Ascending aorta (tissue), 2 donors: Measurements from ENCODE around the gene RAD23A. TPM values are rescaled to one million over a fixed set of nuclear protein-coding genes. Genes with fewer than 3 reads are reported as not detected.

ENCODE experiments used
- DNase-seq, 2 donors: peaks; one replicate each; pipeline ENCODE4 v3.0.0-alpha.2; 2019; ENCODE audit warnings: low spot score in 2 of 2
- H3K27ac ChIP-seq, 2 donors: fragments of 200-600 bp; sonication (generic); one replicate each; pipeline ENCODE4 v1.5.1; 2016 to 2017; ENCODE audit warnings: mild to moderate bottlenecking in 1 of 2
- H3K27me3 ChIP-seq: fragments of 200-600 bp; sonication (generic); one replicate; pipeline ENCODE4 v1.5.1; 2017
- H3K36me3 ChIP-seq, 2 donors: fragments of 200-600 bp; sonication (generic); one replicate each; pipeline ENCODE4 v1.5.1; 2016
- H3K4me1 ChIP-seq, 2 donors: fragments of 200-600 bp; sonication (generic); one replicate each; pipeline ENCODE4 v1.5.1; 2016 to 2017; ENCODE audit warnings: mild to moderate bottlenecking in 1 of 2
- H3K4me3 ChIP-seq, 2 donors: fragments of 200-600 bp; sonication (generic); one replicate each; pipeline ENCODE4 v1.5.1; 2016 to 2017; ENCODE audit warnings: mild to moderate bottlenecking in 1 of 2
- H3K9me3 ChIP-seq, 2 donors: fragments of 200-600 bp; sonication (generic); one replicate each; pipeline ENCODE4 v1.5.1; 2016
- CTCF ChIP-seq, 3 experiments: fragments of 200-600 bp in 2 of 3; fragments of 450-650 bp in 1 of 3; sonication (generic) in 2 of 3; IDR thresholded peaks; one replicate each; pipeline ENCODE4 v1.5.1; 2016 to 2019; ENCODE audit warnings: antibody characterized with exemption in 3 of 3, mild to moderate bottlenecking in 1 of 3, moderate library complexity in 1 of 3
- intact Hi-C: fragments of 100-400 bp; cut with DNase I; formaldehyde crosslinking; loops from one replicate; pipeline ENCODE4 v1.15.1; 2023
- total RNA-seq: library from RNA; depleted of rRNA; stranded (reverse); fragments of >200 nt; gene quantifications from one replicate; pipeline ENCODE4 v1.1.0, GENCODE V29; 2016

The RAD23A gene
- total RNA-seq, 1 donor from 2014 or later, result 146 TPM

GRCh38 chr19:13001166-13001501 lies 55.5 kb downstream of the RAD23A start:
- no peak for DNase-seq
- Histone ChIP-seq H3K4me1 (peaks cover 12 to 73% of the 10 kb centered on the region in 2 donors), H3K27ac (peak overlapping the region; percentile 95 to 98), H3K9me3 (no peaks in the 10 kb centered on the region), H3K4me3 (peak overlapping the region in 1 of 2 donors; percentile 65), H3K36me3 (peaks cover 0 to 10% of the 10 kb centered on the region in 2 donors), H3K27me3 (no peaks in the 10 kb centered on the region)
- no peak for TF ChIP-seq CTCF (IDR thresholded peaks at IDR 0.05)
- intact Hi-C loops, result no loop called here

GRCh38 chr19:13001502-13002165 lies 56.0 kb downstream of the RAD23A start:
- no peak for TF ChIP-seq CTCF (IDR thresholded peaks at IDR 0.05)
- Histone ChIP-seq H3K36me3 (peaks cover 0 to 10% of the 10 kb centered on the region in 2 donors), H3K4me3 (peak overlapping the region; percentile 44 to 65), H3K9me3 (no peaks in the 10 kb centered on the region), H3K4me1 (peaks cover 15 to 78% of the 10 kb centered on the region in 2 donors), H3K27me3 (no peaks in the 10 kb centered on the region), H3K27ac (peak overlapping the region; percentile 95 to 98)
- intact Hi-C loops, result loop anchor here (1.0 to 2.0 kb wide), 3 partner anchors 12 to 59 kb away; no protein-coding TSS in a partner anchor
- no peak for DNase-seq

DNA sequence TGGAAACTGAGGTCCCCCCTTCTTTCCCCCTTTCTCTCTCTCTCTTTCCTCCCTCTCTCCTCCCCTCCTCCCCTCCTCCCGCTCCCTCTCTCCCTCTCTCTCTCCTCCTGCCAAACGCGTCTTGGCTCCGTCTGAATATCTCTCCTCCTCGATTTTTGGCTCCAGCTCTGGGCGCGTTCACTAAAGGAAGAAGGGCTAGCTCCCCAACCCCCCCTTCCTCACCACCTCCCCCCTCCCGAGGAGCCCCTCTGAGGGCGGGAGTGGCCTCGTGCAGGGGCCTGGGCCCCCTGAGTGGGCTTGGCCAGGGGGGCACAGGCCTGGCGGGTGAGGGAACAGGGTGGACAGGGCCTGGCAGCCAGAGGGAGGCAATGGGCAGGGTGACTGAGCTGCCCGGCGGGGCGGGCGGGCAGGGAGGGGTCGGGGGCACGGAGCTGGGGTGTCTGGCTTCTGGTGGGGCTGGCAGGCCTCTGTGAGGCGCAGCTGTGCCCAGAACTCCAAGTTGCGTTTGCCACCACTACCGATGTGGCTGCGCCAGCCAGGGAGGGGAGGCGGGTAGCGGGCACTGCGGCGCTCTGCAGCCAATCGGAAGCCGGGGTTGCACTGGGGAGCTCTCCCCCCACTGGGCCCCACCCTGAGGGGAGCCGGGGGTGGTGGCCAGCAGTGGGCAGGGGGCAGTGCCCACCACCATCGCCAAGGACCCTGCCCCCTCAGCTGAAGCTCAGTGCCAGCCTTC lies 56.7 kb downstream of the RAD23A start:
- peak; percentile 7 to 60 (median 26) for TF ChIP-seq CTCF (IDR thresholded peaks at IDR 0.05)
- peaks cover 20 to 80% of the 10 kb centered on the region in 2 donors for H3K4me1 ChIP-seq
- intact Hi-C loops, result loop anchor here (1.0 to 2.0 kb wide), 3 partner anchors 11 to 58 kb away; no protein-coding TSS in a partner anchor

DNA sequence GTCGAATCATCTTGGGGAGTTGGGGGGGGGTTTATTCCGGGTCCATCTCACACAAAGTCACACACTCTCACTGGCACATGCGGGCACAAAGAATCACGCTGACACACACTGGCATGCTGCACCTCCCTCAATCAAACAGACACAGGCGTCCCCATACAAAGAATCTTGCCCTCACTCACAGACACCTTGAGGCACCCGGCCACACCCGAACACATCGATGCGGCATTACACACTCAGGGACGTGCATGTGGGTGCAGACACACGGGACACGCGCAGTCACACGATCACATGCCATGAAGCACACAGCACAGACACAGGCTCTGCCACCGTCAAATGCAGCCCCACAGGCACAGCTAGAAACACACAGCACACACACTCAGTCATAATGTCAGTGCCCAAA lies 57.4 kb downstream of the RAD23A start:
- H3K4me3 ChIP-seq, result peak overlapping the region; percentile 44 to 65
- H3K27me3 ChIP-seq, result no peaks in the 10 kb centered on the region
- H3K36me3 ChIP-seq, result peaks cover 0 to 10% of the 10 kb centered on the region in 2 donors
- no peaks in the 10 kb centered on the region for H3K9me3 ChIP-seq
- H3K4me1 ChIP-seq, result peaks cover 20 to 81% of the 10 kb centered on the region in 2 donors
- peak overlapping the region; percentile 95 to 98 for H3K27ac ChIP-seq
- no peak for DNase-seq
- intact Hi-C loops, result loop anchor here (2.0 kb wide), 2 partner anchors 28 to 58 kb away; no protein-coding TSS in a partner anchor
- TF ChIP-seq CTCF (IDR thresholded peaks at IDR 0.05), result no peak

More for the DNA sequence above, 56.7 kb downstream of the RAD23A start:
- DNase-seq, result peak in 1 of 2 donors; percentile 87
- H3K9me3 ChIP-seq, result no peaks in the 10 kb centered on the region
- H3K36me3 ChIP-seq, result peaks cover 0 to 10% of the 10 kb centered on the region in 2 donors
- no peaks in the 10 kb centered on the region for H3K27me3 ChIP-seq
- H3K27ac ChIP-seq, result peak overlapping the region; percentile 95 to 98
- H3K4me3 ChIP-seq, result peak overlapping the region; percentile 44 to 65

Other genes starting within 250 kb of the RAD23A start
- 7.6 TPM for gene FBXW9, start 249.2 kb upstream of the RAD23A start, total RNA-seq
- gene TNPO2, start 221.9 kb upstream of the RAD23A start, total RNA-seq, result 82.6 TPM
- gene TRIR, start 211.2 kb upstream of the RAD23A start, total RNA-seq, result 338 TPM
- 43.6 TPM for gene GET3, start 208.4 kb upstream of the RAD23A start, total RNA-seq
- not detected for gene BEST2, start 194.1 kb upstream of the RAD23A start, total RNA-seq
- gene HOOK2, start 170.3 kb upstream of the RAD23A start, total RNA-seq, result 58.5 TPM
- 3,581 TPM for gene JUNB, start 154.4 kb upstream of the RAD23A start, total RNA-seq
- 259 TPM for gene PRDX2, start 144.1 kb upstream of the RAD23A start, total RNA-seq
- not detected for gene THSD8, start 143.8 kb upstream of the RAD23A start, total RNA-seq
- 3.4 TPM for gene RNASEH2A, start 139.3 kb upstream of the RAD23A start, total RNA-seq
- gene RTBDN, start 111.3 kb upstream of the RAD23A start, total RNA-seq, result not detected
- 2.0 TPM for gene MAST1, start 107.3 kb upstream of the RAD23A start, total RNA-seq
- gene DNASE2, start 64.4 kb upstream of the RAD23A start, total RNA-seq, result 76.8 TPM
- not detected for gene KLF1, start 58.7 kb upstream of the RAD23A start, total RNA-seq
- gene GCDH, start 54.7 kb upstream of the RAD23A start, total RNA-seq, result 20.6 TPM
- not detected for gene SYCE2, start 26.6 kb upstream of the RAD23A start, total RNA-seq
- gene FARSA, start 12.2 kb upstream of the RAD23A start, total RNA-seq, result 21.3 TPM
- gene CALR, start 7.3 kb upstream of the RAD23A start, total RNA-seq, result 297 TPM
- 42.7 TPM for gene GADD45GIP1, start 11.4 kb downstream of the RAD23A start, total RNA-seq
- not detected for gene DAND5, start 23.7 kb downstream of the RAD23A start, total RNA-seq
- gene NFIX, start 49.6 kb downstream of the RAD23A start, total RNA-seq, result 76.5 TPM
- 46.7 TPM for gene LYL1, start 157.0 kb downstream of the RAD23A start, total RNA-seq
- 17.3 TPM for gene TRMT1, start 170.9 kb downstream of the RAD23A start, total RNA-seq
- 35.5 TPM for gene NACC1, start 172.4 kb downstream of the RAD23A start, total RNA-seq
- 31.6 TPM for gene STX10, start 204.5 kb downstream of the RAD23A start, total RNA-seq
- 907 TPM for gene IER2, start 204.5 kb downstream of the RAD23A start, total RNA-seq